Activated T-cell treated with anti-CD3 and anti-CD28 coated beads for 24 hours (primary cell): Measurements from ENCODE around the gene ACAA2.
A peak's percentile ranks its signal among the peaks of the same experiment; 100 is the strongest.
"Not testable (repeated sequence)": the region's sequence is repeated elsewhere in the genome, so short reads cannot be mapped to it uniquely, and the experiment has no call there.

Experiments used
- DNase-seq: peaks from one replicate; pipeline ENCODE4 v3.0.0-alpha.2; 2020; ENCODE audit warnings: low read depth

The ACAA2 gene

GRCh38 chr18:49845629-49846360, 32.5 kb upstream of the ACAA2 start:
- no peak for DNase-seq

DNA sequence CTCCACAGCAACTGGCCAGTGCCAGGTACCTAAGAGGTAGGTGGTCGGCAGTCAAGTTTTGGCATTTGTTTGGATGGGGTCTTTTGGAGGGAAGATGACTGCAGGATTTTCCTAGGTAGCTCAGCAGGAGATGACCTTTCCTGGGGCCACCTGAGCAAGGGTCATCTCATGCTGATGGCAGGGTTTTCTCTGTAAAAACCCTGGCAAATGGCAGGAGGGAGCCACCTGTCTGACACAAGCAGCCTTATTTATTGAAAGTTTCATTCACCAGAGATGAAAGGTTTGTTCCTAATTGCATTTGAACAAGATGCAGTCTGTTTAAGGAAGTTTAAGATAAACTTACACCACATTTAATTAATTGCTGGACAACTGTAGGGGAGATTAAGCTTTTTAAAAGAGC, 31.6 kb upstream of the ACAA2 start:
- DNase-seq: no peak

- DNase-seq: no peak
These were observed 30.7 kb upstream of the ACAA2 start for GRCh38 chr18:49843778-49844625.

- no peak for DNase-seq
These were observed 29.8 kb upstream of the ACAA2 start for GRCh38 chr18:49843131-49843530.

DNA sequence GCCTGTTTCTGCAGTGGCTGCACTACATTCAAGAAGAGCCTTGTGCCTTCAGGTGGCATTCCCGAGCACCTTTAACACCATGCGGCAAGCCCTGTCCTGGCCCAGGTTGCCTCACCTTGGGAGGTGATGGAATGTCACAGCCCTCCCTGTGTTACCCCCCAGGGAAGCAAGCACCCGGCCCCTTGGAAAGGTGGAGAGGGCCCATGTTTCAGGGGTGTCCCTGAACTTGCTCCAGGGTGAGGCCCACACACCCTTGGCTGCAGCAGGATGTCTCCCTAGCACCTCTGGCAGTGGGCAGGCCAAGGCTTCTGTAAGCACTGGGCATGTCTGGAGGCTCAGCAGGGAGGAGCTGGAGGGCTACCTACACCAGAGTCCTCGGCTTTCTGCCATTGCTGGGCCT, 29.3 kb upstream of the ACAA2 start:
- DNase-seq: no peak

DNA sequence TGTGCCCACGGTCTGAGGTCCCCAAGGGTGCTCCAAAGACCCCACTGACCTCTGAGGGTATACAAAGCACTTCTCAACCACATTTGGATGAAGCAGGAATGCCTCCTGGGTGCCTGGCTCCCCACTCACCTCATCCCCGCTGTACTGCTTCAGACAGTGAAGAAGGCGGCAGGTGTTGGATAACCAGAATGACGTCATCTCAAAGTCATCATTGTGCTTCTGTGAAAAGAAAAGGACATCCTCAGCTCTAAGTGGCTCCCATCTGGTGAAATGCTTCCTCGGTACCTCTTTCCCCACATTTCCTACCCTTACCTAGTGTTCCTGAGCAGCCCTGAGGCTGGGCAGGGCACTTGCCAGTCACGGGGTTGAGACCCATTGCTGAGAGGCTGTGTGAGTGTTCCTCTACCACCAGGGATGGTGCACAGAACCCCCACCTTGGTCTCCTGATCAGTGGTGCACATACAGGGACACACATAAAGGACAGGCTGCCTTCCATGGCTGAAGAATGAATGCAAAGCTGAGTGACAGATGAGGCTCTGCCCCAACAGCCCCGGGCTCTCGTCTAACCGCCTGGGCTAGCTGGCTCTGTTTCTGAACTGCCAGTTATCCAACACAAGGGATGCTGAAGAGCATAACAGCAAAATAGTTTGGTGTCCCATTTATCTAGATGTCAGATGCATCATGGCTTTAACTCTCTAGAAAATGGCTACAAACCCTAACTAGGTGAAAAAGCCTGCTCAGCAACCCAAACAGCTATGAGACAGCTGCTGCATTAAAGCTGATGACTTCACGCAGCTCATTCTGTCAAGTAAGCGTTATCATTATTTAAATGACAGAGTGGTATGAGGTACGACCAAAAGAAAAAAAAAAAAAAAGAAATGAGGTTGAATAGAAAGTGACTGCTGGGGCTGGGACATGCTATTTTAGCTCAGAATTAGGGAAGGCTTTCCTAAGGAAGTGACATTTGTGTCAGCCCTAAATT, 28.2 kb upstream of the ACAA2 start:
- DNase-seq: no peak

- DNase-seq: no peak
These were observed 25.7 kb upstream of the ACAA2 start for GRCh38 chr18:49839012-49839411.

GRCh38 chr18:49838381-49838780, 25.0 kb upstream of the ACAA2 start:
- no peak for DNase-seq

GRCh38 chr18:49837889-49838288, 24.6 kb upstream of the ACAA2 start:
- no peak for DNase-seq

GRCh38 chr18:49837316-49837835, 24.0 kb upstream of the ACAA2 start:
- DNase-seq: not testable (repeated sequence)

DNA sequence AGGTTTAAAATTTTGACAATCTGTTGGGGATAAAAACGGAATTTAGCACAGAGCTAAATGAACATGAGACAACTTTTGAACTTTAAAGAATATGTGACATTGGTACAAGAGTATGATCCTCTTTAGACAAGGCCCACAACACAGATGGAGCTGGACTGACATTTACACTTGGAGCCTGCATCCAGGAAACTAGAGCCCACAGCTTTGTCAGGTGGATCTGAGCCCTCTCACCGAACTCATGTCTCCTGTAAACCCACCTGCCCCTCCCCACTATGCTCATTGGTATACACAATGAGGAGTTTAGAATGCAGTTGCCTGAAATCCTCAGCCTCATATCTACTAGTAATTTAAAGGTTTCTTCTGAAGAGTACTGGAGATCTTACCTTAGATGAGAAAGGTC, 22.1 kb upstream of the ACAA2 start:
- no peak for DNase-seq

DNA sequence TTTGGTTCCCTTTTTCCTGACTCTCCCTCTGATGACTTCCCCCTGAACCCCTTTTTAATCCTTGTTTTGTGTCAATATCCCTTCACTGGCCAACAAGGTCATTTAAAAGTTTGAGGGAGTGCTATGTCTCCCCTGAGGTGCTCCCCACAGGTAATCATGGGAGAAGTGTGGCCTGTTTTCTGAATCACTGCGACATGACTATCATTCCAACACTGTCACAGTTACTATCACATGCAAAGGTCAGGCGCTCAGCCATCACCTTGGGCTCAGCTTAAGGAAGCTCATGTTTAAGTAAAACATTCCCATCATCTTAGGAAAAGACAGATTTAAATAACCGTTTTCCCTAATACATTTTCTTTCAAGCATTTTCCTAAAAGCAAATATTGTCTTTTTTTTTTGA, 20.9 kb upstream of the ACAA2 start:
- DNase-seq: no peak

DNA sequence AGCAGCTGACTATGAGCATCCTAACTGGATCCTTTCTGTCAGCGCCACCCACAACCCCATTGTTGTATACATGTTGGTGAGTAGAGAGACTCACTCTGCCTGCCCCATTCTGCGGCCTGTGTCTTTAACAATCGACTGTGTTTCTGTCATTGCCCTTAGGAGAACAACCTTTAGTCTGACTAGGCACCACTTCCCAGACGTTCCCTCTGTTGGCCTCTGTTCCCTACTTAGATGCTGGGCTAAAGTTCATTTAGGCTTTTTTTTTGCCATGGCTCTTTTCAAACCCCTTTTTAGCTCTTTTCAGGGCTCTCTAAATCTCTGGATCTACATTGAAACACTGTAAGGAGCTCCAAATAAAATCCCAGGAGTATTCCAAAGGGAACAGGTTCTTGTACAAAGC, 20.5 kb upstream of the ACAA2 start:
- DNase-seq: no peak

DNA sequence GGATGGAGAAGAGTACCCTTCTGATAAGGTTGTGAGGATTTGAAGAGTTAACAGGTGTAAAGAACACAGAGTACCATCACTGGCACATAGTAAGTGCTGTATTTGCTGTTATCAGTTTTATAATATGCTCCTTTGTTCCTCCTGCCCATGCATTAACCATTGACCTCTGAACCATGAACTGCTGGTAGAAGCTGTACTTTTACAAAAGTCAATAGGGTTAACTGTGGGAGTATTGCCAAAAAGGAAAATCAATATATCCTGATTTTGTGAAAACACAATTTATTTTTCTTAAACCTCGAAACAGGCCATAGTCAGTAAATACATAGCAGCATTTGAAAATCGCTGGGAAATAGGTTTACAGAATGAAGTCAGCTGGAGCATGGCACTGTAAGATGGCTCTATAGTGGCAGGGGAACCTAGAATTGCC, 18.9 kb upstream of the ACAA2 start:
- no peak for DNase-seq

GRCh38 chr18:49827996-49828395, 14.7 kb upstream of the ACAA2 start:
- DNase-seq: no peak

DNA sequence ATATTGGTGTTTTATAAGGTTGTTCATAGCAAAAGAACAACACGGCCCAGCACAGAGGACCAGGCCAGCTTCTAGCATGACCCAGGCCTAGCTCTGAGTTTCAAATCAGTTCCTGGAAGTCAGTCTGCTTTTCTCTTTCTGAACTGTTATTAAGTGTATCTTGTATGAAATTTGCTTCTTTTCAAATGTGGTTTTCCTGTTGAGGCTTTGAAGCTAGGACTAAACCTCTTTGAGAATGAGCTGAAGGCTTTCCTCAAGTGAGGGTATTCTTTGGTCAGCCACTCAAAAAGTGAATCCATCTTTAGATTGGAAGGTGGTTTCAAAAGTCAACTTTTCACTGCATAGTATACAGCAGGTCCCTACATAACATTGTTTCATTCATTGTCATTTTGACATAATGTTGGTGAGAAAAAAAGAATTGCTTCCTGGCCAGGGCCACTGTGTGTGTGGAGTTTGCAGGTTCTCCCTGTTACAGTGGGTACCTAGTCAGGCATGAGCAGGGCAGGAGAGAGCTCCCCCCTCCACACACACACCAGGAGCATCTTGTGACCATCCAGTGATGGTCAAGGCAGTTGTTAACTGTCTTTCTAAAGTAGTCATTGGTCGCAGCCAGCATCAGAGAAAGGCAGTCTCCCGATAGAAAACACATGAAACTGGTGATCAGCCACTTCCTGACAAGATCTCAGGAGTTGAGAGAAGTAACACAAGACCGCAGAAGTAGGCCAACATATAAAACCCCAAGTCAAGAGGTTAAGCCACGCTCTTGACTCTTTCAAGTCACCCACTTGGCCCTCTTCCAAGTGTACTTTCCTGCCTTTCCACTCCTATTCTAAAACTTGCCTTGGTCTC, 6.7 kb upstream of the ACAA2 start:
- peak; percentile 28 for DNase-seq

DNA sequence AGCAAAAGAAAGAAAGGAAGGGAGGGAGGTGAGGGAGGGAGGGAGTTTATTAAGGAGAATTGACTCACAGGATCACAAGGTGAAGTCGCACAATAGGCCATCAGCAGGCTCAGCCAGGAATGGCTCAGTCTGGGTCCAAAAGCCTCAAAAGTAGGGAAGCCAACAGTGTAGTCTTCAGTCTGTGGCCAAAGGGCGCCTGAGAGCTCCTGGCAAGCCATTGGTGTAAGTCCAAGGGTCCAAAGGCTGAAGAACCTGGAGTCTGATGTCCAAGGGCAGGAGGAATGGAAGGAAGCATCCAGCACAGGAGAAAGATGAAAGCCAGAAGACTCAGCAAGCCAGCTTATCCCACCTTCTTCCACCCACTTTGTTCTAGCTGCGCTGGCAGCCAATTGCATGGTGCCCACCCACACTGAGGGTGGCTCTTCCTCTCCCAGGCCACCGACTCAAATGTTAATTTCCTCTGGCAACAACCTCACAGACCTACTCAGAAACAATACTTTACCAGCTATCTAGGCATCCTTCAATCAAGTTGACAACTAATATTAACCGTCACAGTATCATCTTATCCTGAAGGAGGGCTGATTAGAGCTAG, 5.8 kb upstream of the ACAA2 start:
- DNase-seq: no peak

- DNase-seq: no peak
These were observed 4.6 kb upstream of the ACAA2 start for GRCh38 chr18:49817947-49818346.

DNA sequence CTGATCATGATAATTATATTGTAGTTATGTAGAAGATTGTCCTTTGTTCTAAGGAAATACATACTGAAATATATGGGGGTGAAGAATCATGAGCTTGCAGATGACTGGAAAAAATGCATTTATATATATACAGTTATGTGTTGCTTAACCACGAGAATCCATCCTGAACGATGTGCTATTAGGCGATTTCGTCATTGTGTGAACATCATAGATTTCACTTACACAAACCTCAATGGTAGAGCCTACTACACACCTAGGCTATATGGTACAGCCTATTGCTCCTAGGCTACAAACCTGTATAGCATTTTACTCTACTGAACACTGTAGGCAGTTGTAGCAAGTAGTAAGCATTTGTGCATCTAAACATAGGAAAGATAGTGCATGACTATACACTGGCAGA, 2.6 kb upstream of the ACAA2 start:
- no peak for DNase-seq

GRCh38 chr18:49814147-49814499, 790 bp upstream of the ACAA2 start:
- DNase-seq: peak; percentile 43

DNA sequence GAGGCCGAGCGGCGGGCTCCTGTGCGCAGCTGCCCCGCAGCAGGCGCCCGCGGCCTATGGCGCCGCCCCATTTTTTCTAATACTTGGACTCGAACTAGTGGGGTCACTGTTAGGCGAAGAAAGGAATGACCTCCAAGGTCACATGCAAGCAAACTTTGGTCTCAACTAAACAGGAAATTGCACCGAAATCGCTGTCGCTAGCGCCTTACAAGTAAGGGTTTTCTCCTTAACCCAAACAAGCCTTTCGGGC, 339 bp downstream of the ACAA2 start:
- no peak for DNase-seq
